Panc1 (cell line): ENCODE results near the gene WFDC8. TPM values are rescaled to one million over a fixed set of nuclear protein-coding genes. Genes with fewer than 3 reads are reported as not detected.

Experiments used
- ATAC-seq: fragments of 200-7000 bp; cut with Tn5 transposase; 2 replicates; pipeline ENCODE4 v1.9.1; 2020; ENCODE audit warnings: mild to moderate bottlenecking, moderate library complexity
- BruUV-seq: library from RNA; stranded (reverse); fragments of 400-500 nt; replicated peaks from 2 replicates; lab custom pipeline; 2021; lab: Mats Ljungman, UMichigan
- CTCF ChIA-PET: fragments of 300-600 bp; sonication (Branson Sonifier 250); formaldehyde crosslinking; loops from one replicate; lab custom pipeline; 2022; ENCODE audit warnings: antibody characterized with exemption; lab: Charles Lee
- POLR2A ChIA-PET: fragments of 300-600 bp; sonication (Branson Sonifier 250); formaldehyde crosslinking; loops from one replicate; lab custom pipeline; 2022; ENCODE audit warnings: antibody characterized with exemption; lab: Charles Lee
- DNase-seq: peaks from one replicate; pipeline ENCODE4 v3.0.0-alpha.2; 2010; ENCODE audit warnings: low read depth, low spot score
- H3K27ac ChIP-seq: 2 replicates; pipeline ENCODE4 v1.5.1; 2011; ENCODE audit warnings: mild to moderate bottlenecking, low read length, inconsistent platforms
- H3K27me3 ChIP-seq: fragments of 200-500 bp; sonication (Bioruptor generic); 2 replicates; pipeline ENCODE4 v1.6.0; 2014; ENCODE audit warnings: low read length, inconsistent platforms; ENCODE audit not compliant: control insufficient read depth, insufficient read depth
- H3K36me3 ChIP-seq: fragments of 200-500 bp; sonication (Bioruptor generic); 2 replicates; pipeline ENCODE4 v1.5.1; 2014; ENCODE audit warnings: inconsistent platforms, mild to moderate bottlenecking, low read length, moderate library complexity; ENCODE audit not compliant: control insufficient read depth, insufficient read depth
- H3K4me1 ChIP-seq: 2 replicates; pipeline ENCODE4 v1.5.1; 2011; ENCODE audit warnings: inconsistent platforms, mild to moderate bottlenecking, low read length, moderate library complexity; ENCODE audit not compliant: control insufficient read depth, insufficient read depth
- H3K4me3 ChIP-seq, 2 experiments: 2 replicates each; pipeline ENCODE4 v1.5.1; 2011 to 2012; ENCODE audit warnings: low read depth in 2 of 2, low read length in 2 of 2, mild to moderate bottlenecking in 2 of 2, inconsistent platforms in 1 of 2, moderate library complexity in 1 of 2
- H3K9me3 ChIP-seq: fragments of 200-500 bp; sonication (Bioruptor generic); 2 replicates; pipeline ENCODE4 v1.5.1; 2014; ENCODE audit warnings: low read depth, mild to moderate bottlenecking, inconsistent platforms, low read length, moderate library complexity; ENCODE audit not compliant: control insufficient read depth, insufficient read depth
- POLR2AphosphoS5 ChIP-seq: IDR thresholded peaks from 2 replicates; pipeline ENCODE4 v1.6.1; 2012; ENCODE audit warnings: mild to moderate bottlenecking, low read depth, low read length, moderate library complexity
- SIN3A ChIP-seq: IDR thresholded peaks from 2 replicates; pipeline ENCODE4 v1.6.1; 2012; ENCODE audit warnings: low read depth, mild to moderate bottlenecking, low read length, moderate library complexity, borderline replicate concordance; ENCODE audit not compliant: insufficient read depth
- TCF7L2 ChIP-seq: IDR thresholded peaks from 2 replicates; pipeline ENCODE4 v1.6.1; 2011; ENCODE audit warnings: mild to moderate bottlenecking, low read depth, low read length, inconsistent platforms
- in situ Hi-C: cut with HindIII; loops from 2 replicates; pipeline ENCODE4 v1.10.0; 2016; ENCODE audit warnings: low sequenced_read_pairs, low pct_unique_long_range_greater_than_20kb
- intact Hi-C: fragments of 100-400 bp; cut with micrococcal nuclease; formaldehyde crosslinking; loops from one replicate; pipeline ENCODE4 v1.10.0; 2022; ENCODE audit not compliant: unreplicated experiment
- total RNA-seq: library from RNA; stranded (reverse); gene quantifications from one replicate; pipeline ENCODE4 v1.2.1, GENCODE V29; 2021; ENCODE audit not compliant: unreplicated experiment
- TF ChIP-seq, protein P1 (sequence below), 2 experiments: IDR thresholded peaks; 2 replicates each; pipeline ENCODE4 v1.6.1; 2011 to 2012; ENCODE audit warnings: low read depth in 2 of 2, control low read depth in 1 of 2, low read length in 1 of 2, mild to moderate bottlenecking in 1 of 2, moderate library complexity in 1 of 2; ENCODE audit not compliant: insufficient read depth in 1 of 2
- TF ChIP-seq, protein P2 (sequence below): fragments of 450-650 bp; IDR thresholded peaks from 2 replicates; pipeline ENCODE4 v1.5.1; 2017; ENCODE audit warnings: mild to moderate bottlenecking

WFDC8 gene
- total RNA-seq, 1 experiment from 2014 or later, result not detected

- ATAC-seq, result no peak
- H3K4me3 ChIP-seq, result no peak overlapping the region
- no peak for DNase-seq
- no peaks in the 10 kb centered on the region for H3K4me1 ChIP-seq
- POLR2A ChIA-PET, result no interaction called here
- H3K9me3 ChIP-seq, result no peaks in the 10 kb centered on the region
- no peak overlapping the region for H3K27ac ChIP-seq
- H3K36me3 ChIP-seq, result no peaks in the 10 kb centered on the region
- in situ Hi-C loops, result no loop called here
- no peak for TF ChIP-seq POLR2AphosphoS5
- no peak for TF ChIP-seq SIN3A
- TF ChIP-seq, protein P1, sequence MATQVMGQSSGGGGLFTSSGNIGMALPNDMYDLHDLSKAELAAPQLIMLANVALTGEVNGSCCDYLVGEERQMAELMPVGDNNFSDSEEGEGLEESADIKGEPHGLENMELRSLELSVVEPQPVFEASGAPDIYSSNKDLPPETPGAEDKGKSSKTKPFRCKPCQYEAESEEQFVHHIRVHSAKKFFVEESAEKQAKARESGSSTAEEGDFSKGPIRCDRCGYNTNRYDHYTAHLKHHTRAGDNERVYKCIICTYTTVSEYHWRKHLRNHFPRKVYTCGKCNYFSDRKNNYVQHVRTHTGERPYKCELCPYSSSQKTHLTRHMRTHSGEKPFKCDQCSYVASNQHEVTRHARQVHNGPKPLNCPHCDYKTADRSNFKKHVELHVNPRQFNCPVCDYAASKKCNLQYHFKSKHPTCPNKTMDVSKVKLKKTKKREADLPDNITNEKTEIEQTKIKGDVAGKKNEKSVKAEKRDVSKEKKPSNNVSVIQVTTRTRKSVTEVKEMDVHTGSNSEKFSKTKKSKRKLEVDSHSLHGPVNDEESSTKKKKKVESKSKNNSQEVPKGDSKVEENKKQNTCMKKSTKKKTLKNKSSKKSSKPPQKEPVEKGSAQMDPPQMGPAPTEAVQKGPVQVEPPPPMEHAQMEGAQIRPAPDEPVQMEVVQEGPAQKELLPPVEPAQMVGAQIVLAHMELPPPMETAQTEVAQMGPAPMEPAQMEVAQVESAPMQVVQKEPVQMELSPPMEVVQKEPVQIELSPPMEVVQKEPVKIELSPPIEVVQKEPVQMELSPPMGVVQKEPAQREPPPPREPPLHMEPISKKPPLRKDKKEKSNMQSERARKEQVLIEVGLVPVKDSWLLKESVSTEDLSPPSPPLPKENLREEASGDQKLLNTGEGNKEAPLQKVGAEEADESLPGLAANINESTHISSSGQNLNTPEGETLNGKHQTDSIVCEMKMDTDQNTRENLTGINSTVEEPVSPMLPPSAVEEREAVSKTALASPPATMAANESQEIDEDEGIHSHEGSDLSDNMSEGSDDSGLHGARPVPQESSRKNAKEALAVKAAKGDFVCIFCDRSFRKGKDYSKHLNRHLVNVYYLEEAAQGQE (IDR thresholded peaks at IDR 0.05; ENCODE audit: insufficient read depth in 1 of 2, low read depth in 2 of 2, low read length in 1 of 2), result no peak
- TF ChIP-seq, protein P2, sequence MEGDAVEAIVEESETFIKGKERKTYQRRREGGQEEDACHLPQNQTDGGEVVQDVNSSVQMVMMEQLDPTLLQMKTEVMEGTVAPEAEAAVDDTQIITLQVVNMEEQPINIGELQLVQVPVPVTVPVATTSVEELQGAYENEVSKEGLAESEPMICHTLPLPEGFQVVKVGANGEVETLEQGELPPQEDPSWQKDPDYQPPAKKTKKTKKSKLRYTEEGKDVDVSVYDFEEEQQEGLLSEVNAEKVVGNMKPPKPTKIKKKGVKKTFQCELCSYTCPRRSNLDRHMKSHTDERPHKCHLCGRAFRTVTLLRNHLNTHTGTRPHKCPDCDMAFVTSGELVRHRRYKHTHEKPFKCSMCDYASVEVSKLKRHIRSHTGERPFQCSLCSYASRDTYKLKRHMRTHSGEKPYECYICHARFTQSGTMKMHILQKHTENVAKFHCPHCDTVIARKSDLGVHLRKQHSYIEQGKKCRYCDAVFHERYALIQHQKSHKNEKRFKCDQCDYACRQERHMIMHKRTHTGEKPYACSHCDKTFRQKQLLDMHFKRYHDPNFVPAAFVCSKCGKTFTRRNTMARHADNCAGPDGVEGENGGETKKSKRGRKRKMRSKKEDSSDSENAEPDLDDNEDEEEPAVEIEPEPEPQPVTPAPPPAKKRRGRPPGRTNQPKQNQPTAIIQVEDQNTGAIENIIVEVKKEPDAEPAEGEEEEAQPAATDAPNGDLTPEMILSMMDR, result no peak
- TF ChIP-seq TCF7L2, result no peak
- no peaks in the 10 kb centered on the region for H3K27me3 ChIP-seq
- intact Hi-C loops, result loop anchor here (2.0 kb wide), 1 partner anchor 177 kb away; no protein-coding TSS in a partner anchor
- BruUV-seq, result no TSS peak
- CTCF ChIA-PET, result no interaction called here
Measured at GRCh38 chr20:45593498-45593897, 14.4 kb upstream of the WFDC8 start.

- peak; percentile 83; the same call in 1 of the 2 replicates for ATAC-seq
- peak; percentile 47 for DNase-seq
- TF ChIP-seq SIN3A, result no peak
- no peak for TF ChIP-seq TCF7L2
- TF ChIP-seq, protein P2, result peak; percentile 85
- BruUV-seq, result no TSS peak
- Histone ChIP-seq H3K36me3 (no peaks in the 10 kb centered on the region), H3K9me3 (no peaks in the 10 kb centered on the region), H3K27me3 (no peaks in the 10 kb centered on the region), H3K4me3 (no peak overlapping the region), H3K27ac (no peak overlapping the region), H3K4me1 (no peaks in the 10 kb centered on the region)
- POLR2A ChIA-PET, result no interaction called here
- CTCF ChIA-PET, result interaction anchor here (0.6 to 0.7 kb wide), 2 partner anchors 159 to 209 kb away, joined by 3 read pairs; no protein-coding TSS in a partner anchor
- in situ Hi-C loops (no loop called here), intact Hi-C loops (loop anchor here (2.0 kb wide), 1 partner anchor 178 kb away; no protein-coding TSS in a partner anchor)
Measured at GRCh38 chr20:45592574-45593189, 13.6 kb upstream of the WFDC8 start.
